NCI-H2029 (cell line): ENCODE results near the gene UPB1.
"Not testable (repeated sequence)": the region's sequence is repeated elsewhere in the genome, so short reads cannot be mapped to it uniquely, and the experiment has no call there.

Experiments
- DNase-seq: peaks from one replicate; lab custom pipeline; 2025; lab: John Stamatoyannopoulos, UW

UPB1 gene

GRCh38 chr22:24535348-24535747, 40.2 kb downstream of the UPB1 start:
- no peak for DNase-seq

GRCh38 chr22:24536089-24536488, 41.0 kb downstream of the UPB1 start:
- no peak for DNase-seq

GRCh38 chr22:24540470-24540869, 45.3 kb downstream of the UPB1 start:
- DNase-seq = no peak

GRCh38 chr22:24541681-24542515, 46.8 kb downstream of the UPB1 start:
- no peak for DNase-seq

GRCh38 chr22:24542641-24543040, 47.5 kb downstream of the UPB1 start:
- no peak for DNase-seq

GRCh38 chr22:24543185-24543601, 48.1 kb downstream of the UPB1 start:
- DNase-seq = no peak

GRCh38 chr22:24543679-24544243, 48.6 kb downstream of the UPB1 start:
- no peak for DNase-seq

GRCh38 chr22:24548812-24549211, 53.7 kb downstream of the UPB1 start:
- no peak for DNase-seq

- DNase-seq = no peak
Measured at GRCh38 chr22:24550028-24550901, 55.1 kb downstream of the UPB1 start.

GRCh38 chr22:24550902-24551435, 55.8 kb downstream of the UPB1 start:
- no peak for DNase-seq

- not testable (repeated sequence) for DNase-seq
Measured at GRCh38 chr22:24552503-24553286, 57.6 kb downstream of the UPB1 start.

- DNase-seq = no peak
Measured at GRCh38 chr22:24553597-24554312, 58.6 kb downstream of the UPB1 start.

- DNase-seq = no peak
Measured at GRCh38 chr22:24554313-24555164, 59.4 kb downstream of the UPB1 start, which contains the start of gene GUCD1. Gene GUCD1 (minus strand): TSS chr22:24555138. CDS start chr22:24554991, 147 bp downstream.

GRCh38 chr22:24555165-24556039, 60.3 kb downstream of the UPB1 start, which contains the start of gene SNRPD3:
Gene SNRPD3 (plus strand): TSS chr22:24555999. CDS start chr22:24557675, 1,676 bp downstream.
- peak; percentile 96 for DNase-seq

GRCh38 chr22:24559471-24559870, 64.3 kb downstream of the UPB1 start:
- DNase-seq = no peak

- no peak for DNase-seq
Measured at GRCh38 chr22:24563246-24563645, 68.1 kb downstream of the UPB1 start.

- DNase-seq = no peak
Measured at GRCh38 chr22:24564376-24565058, 69.4 kb downstream of the UPB1 start.

- no peak for DNase-seq
Measured at GRCh38 chr22:24565077-24565476, 69.9 kb downstream of the UPB1 start.
